ENCODE data around the gene OR4C6.

DNA sequence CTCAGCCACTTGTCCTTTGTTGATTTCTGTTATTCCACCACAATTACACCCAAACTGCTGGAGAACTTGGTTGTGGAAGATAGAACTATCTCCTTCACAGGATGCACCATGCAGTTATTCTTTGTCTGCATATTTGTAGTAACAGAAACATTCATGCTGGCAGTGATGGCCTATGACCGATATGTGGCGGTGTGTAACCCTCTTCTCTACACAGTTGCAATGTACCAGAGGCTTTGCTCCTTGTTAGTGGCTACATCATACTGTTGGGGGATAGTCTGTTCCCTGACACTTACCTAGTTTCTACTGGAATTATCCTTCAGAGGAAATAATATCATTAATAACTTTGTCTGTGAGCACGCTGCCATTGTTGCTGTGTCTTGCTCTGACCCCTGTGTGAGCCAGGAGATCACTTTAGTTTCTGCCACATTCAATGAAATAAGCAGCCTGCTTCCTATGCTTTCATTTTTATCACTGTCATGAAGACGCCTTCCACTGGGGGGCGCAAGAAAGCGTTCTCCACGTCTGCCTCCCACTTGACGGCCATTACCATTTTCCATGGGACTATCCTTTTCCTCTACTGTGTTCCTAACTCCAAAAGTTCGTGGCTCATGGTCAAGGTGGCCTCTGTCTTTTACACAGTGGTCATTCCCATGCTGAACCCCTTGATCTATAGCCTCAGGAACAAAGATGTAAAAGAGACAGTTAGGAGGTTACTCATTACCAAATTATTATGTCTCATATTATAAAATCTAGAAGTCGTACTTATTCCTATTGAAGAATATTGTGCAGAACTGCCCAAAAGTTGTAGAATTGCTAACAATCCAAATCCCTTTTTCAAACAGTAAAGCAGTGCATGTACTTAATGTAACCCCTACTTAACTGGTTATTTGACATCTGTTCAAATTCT, 53.2 kb downstream of the OR4C6 start:
- TF ChIP-seq, protein P1, sequence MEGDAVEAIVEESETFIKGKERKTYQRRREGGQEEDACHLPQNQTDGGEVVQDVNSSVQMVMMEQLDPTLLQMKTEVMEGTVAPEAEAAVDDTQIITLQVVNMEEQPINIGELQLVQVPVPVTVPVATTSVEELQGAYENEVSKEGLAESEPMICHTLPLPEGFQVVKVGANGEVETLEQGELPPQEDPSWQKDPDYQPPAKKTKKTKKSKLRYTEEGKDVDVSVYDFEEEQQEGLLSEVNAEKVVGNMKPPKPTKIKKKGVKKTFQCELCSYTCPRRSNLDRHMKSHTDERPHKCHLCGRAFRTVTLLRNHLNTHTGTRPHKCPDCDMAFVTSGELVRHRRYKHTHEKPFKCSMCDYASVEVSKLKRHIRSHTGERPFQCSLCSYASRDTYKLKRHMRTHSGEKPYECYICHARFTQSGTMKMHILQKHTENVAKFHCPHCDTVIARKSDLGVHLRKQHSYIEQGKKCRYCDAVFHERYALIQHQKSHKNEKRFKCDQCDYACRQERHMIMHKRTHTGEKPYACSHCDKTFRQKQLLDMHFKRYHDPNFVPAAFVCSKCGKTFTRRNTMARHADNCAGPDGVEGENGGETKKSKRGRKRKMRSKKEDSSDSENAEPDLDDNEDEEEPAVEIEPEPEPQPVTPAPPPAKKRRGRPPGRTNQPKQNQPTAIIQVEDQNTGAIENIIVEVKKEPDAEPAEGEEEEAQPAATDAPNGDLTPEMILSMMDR (IDR thresholded peaks at IDR 0.05; ENCODE audit: low read length): peak; percentile 54
- no peak for TF ChIP-seq EZH2 (optimal IDR thresholded peaks at IDR 0.05; ENCODE audit: low read depth, low read length)
